Measurements from ENCODE around the gene ZCCHC17. TPM values are rescaled to one million over a fixed set of nuclear protein-coding genes. Genes with fewer than 3 reads are reported as not detected.
A peak's percentile ranks its signal among the peaks of the same experiment; 100 is the strongest.

The ZCCHC17 gene
- total RNA-seq, 1 experiment from 2014 or later, result 63.4 TPM

DNA sequence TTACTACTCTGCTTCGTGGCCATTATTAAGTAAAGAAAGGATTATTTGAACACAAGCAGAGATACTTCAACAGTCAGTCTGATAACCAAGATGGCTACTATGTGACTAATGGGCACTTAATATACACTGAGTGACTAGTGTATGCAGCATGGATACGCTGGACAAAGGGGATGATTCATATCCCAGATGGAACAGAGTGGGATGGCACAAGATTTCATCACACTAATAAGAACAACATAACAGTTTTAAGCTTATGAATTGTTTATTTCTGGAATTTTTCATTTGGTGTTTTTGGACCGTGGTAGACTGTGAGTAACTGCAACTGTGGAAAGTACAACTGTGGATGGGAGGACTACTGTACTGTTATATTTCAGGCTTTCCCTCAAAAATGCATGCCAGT is 9.4 kb downstream of the ZCCHC17 start:
- DNase-seq (ENCODE audit: low read depth), result peak; percentile 80

- DNase-seq (ENCODE audit: low read depth), result no peak
These were observed 11.2 kb downstream of the ZCCHC17 start for GRCh38 chr1:31308036-31308435.

GRCh38 chr1:31310198-31310597 is 13.4 kb downstream of the ZCCHC17 start:
- no peak for DNase-seq (ENCODE audit: low read depth)

- DNase-seq (ENCODE audit: low read depth), result no peak
These were observed 19.1 kb downstream of the ZCCHC17 start for GRCh38 chr1:31315902-31316301.

DNA sequence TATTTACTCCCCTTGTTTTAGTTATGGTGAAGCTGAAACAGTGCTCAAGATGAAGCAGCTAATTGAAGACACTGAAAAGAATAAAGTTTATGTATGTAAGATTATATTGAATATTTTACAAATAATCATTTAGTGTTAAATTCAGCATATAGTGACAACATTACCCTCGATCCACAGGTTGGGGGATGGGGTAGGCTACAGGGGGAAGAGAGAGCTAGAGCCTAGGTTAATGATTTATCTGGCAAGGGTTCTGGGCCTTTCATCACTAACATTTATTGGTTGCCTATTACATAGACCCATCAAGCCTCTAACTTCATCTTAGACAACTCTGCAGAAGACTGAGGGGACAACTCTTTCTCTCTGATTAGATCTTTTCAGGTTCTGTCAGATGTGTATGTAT is 21.3 kb downstream of the ZCCHC17 start:
- DNase-seq (ENCODE audit: low read depth), result no peak

GRCh38 chr1:31324093-31324492 is 27.3 kb downstream of the ZCCHC17 start:
- DNase-seq (ENCODE audit: low read depth), result no peak

DNA sequence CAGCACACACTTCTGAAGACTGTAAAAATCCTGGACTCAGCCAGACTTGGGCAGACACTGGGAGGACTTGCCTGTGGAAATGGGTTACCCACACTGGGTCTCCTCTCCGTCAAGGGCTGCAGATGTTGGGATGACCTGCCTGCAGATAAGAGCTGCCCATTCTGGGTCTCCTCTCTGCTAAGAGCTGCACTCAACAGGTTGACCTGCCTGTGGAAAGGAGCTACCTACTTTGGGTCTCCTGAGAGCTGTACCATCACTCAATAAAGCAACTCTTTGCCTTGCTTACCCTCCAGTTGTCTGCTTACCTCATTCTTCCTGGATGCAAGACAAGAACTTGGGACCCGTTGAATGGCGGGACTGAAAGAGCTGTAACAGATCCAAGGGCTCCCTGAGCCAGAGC is 28.2 kb downstream of the ZCCHC17 start:
- DNase-seq (ENCODE audit: low read depth), result no peak

DNA sequence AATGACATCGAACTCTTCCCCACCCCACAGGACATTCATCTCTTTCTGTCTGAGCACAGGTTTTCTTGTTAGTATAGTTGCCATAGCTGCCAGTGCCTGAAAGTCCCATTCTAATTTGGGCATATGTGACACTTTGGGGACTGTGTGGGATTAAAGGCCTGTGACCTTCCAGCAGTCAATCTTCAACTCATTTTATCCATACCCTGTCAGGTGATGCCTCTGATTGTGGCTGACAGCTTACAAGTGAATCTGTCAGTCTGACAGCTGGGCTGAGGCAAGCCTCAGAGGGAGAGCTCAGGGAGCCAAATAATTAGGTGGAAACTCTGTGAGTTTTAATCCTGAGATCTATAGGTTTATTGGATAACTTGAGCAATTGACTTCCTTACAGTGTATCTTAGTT is 29.6 kb downstream of the ZCCHC17 start:
- DNase-seq (ENCODE audit: low read depth), result no peak

GRCh38 chr1:31327381-31327780 is 30.5 kb downstream of the ZCCHC17 start:
- peak; percentile 8 for DNase-seq (ENCODE audit: low read depth)

GRCh38 chr1:31335007-31335406 is 38.2 kb downstream of the ZCCHC17 start:
- peak; percentile 48 for DNase-seq (ENCODE audit: low read depth)

GRCh38 chr1:31336687-31337467 is 40.0 kb downstream of the ZCCHC17 start:
- DNase-seq (ENCODE audit: low read depth), result no peak

GRCh38 chr1:31344503-31344902 is 47.7 kb downstream of the ZCCHC17 start:
- DNase-seq (ENCODE audit: low read depth), result no peak

- DNase-seq (ENCODE audit: low read depth), result no peak
These were observed 48.8 kb downstream of the ZCCHC17 start for GRCh38 chr1:31345635-31346034.

- no peak for DNase-seq (ENCODE audit: low read depth)
These were observed 50.0 kb downstream of the ZCCHC17 start for GRCh38 chr1:31346785-31347184.

DNA sequence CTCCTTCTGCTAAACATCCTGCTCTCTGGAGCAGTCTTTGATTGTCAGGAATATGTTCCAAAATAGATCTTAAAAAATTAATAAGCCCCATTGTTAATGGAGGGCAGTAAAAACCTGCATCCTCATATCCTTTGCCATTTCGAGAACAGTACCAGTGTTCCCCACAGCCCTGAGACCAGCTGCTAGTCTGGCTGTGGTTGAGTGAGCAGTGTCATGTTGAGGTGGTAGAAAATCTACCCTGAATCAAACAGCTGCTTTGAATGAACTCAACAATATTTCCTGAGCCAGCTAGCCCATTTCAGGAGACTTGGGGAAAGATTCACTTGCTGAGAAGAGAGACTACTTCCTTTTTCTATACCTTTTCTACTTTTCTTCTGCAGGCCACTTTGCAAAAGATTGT is 51.6 kb downstream of the ZCCHC17 start:
- DNase-seq (ENCODE audit: low read depth), result no peak

DNA sequence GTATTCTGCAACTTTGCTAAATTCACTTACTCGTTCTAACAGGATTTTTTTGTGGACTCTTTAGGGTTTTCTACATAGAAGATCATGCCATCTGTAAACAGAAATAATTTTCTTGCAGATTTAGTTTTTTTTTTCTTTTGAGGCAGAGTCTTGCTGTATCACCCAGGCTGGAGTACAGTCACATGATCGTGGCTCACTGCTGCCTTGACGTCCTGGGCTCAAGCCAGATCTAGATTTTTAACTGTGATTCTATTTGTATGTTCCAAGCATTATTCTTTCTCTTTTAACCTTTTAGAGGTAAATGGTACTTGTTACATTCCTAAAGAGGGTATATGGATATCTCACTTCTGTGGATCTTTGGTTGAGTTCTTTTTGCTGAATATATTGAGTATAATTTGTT is 57.5 kb downstream of the ZCCHC17 start:
- no peak for DNase-seq (ENCODE audit: low read depth)

GRCh38 chr1:31356427-31356826 is 59.6 kb downstream of the ZCCHC17 start:
- DNase-seq (ENCODE audit: low read depth), result no peak

DNA sequence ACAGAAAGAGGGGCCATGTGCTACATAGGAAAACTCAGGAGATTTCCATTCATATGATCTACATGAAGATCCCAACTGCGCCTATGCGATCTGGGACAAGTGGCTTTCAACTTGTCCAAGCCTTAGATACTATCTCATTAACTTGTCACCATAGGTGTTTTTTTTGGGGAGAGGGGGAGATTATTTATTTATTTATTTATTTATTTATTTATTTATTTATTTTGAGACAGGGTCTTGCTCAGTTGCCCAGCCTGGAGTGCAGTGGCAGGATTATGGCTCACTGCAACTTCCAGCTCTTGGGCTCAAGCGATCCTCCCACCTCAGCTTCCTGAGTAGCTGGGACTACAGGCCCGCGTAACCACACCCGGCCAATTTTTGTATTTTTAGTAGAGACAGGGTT is 64.8 kb downstream of the ZCCHC17 start:
- DNase-seq (ENCODE audit: low read depth), result no peak

GRCh38 chr1:31362032-31362431 is 65.2 kb downstream of the ZCCHC17 start:
- no peak for DNase-seq (ENCODE audit: low read depth)

- DNase-seq (ENCODE audit: low read depth), result no peak
These were observed 67.9 kb downstream of the ZCCHC17 start for GRCh38 chr1:31364561-31365250.

DNA sequence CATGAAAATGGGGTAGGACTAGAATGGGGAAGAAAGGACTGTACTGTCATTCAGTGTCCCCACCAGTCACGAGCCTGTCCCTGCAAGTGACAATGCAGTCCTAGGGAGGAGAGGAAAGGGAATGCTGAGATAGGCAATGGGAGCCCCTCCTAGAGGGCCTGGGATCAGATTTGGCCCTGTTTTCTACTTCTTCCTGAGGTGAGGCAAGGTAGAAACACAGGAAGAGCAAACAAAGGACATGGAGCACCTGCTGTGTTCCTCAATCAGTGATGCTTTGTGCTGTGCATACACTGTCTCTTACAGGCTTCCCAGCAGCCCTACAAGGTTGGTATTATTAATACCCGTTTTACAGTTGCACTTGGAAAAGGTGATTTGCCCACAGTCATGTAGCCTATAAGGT is 70.0 kb downstream of the ZCCHC17 start:
- DNase-seq (ENCODE audit: low read depth), result no peak

DNA sequence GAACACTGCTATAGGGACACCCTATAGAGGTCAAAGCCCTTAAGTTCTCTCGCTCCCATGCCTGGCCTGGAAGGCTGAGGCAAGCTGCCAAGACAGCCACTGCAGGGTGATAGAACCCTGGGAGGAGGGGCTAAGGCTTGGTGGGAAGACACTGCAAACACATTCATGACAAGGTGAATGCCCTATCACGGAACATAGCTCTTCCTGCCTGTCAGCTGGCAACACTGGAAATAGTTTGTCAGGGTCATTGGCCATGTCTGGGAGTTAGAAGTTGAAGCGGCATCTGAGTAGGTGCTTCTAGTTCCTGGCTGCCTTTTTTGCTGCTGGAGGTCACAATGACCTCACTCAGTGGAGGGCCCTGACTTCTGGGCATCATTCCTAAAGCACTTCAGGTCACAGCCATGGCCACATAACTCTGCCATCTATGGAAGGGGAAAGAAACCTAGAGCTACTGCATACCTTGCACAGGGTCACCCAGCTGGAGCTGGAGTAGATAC is 71.8 kb downstream of the ZCCHC17 start:
- DNase-seq (ENCODE audit: low read depth), result no peak

DNA sequence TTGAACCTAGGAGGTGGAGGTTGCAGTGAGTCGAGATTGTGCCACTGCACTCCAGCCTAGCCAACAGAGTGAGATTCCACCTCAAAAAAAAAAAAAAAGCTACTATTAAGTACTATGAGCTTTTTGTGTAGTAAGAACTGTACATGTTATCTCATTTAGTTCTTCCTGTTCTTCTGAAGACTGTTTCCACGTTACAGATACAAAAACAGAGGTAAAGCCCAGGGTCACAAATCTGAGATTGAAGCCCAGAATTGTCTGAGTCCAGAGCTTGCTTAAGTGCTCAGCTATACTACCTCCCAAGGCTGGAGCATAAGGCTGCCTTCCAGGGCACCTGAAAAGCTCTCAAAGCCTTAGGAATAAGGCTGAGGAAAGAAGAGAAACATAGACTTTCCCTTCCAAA is 73.2 kb downstream of the ZCCHC17 start:
- DNase-seq (ENCODE audit: low read depth), result no peak

All from RPMI7951 (cell line).